Peyer's patch (tissue), 4 donors: ENCODE measurements around the gene DMTF1.

Experiments
- POLR2A ChIP-seq, 2 donors: fragments of 450-650 bp; IDR thresholded peaks; one replicate each; pipeline ENCODE4 v1.5.1; 2017; ENCODE audit warnings: antibody characterized with exemption in 2 of 2, mild to moderate bottlenecking in 2 of 2, moderate library complexity in 2 of 2
- TF ChIP-seq, protein P1 (sequence below), 6 experiments: fragments of 450-650 bp in 4 of 6; fragments of 200-600 bp in 2 of 6; sonication (generic) in 1 of 6; IDR thresholded peaks; one replicate each; pipeline ENCODE4 v1.5.1; 2017 to 2019; ENCODE audit warnings: antibody characterized with exemption in 6 of 6, mild to moderate bottlenecking in 3 of 6, moderate library complexity in 1 of 6

DNA sequence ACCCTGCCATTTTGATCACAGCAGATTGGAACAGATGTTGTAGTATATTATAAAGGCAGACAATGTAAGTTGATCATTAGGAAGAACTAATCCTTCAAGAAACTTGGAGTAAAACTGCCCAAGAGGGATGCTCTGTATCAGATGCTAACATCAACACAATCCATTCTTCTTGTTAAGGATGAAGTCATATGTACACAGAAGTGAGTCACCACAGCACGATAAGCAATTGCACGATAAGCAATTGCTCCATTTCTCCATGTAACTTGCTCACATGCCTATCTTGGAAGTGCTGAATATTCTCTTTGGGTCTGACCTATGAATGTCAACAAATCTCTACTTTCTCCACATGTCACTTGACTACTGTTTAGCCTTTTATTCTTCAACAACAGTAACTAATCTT lies 41.5 kb upstream of the DMTF1 start:
- TF ChIP-seq, protein P1, sequence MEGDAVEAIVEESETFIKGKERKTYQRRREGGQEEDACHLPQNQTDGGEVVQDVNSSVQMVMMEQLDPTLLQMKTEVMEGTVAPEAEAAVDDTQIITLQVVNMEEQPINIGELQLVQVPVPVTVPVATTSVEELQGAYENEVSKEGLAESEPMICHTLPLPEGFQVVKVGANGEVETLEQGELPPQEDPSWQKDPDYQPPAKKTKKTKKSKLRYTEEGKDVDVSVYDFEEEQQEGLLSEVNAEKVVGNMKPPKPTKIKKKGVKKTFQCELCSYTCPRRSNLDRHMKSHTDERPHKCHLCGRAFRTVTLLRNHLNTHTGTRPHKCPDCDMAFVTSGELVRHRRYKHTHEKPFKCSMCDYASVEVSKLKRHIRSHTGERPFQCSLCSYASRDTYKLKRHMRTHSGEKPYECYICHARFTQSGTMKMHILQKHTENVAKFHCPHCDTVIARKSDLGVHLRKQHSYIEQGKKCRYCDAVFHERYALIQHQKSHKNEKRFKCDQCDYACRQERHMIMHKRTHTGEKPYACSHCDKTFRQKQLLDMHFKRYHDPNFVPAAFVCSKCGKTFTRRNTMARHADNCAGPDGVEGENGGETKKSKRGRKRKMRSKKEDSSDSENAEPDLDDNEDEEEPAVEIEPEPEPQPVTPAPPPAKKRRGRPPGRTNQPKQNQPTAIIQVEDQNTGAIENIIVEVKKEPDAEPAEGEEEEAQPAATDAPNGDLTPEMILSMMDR (IDR thresholded peaks at IDR 0.05): no peak
- TF ChIP-seq POLR2A (IDR thresholded peaks at IDR 0.05): no peak
